Urinary bladder (tissue), 4 donors: ENCODE results near the gene FAM32A. TPM values are rescaled to one million over a fixed set of nuclear protein-coding genes. Genes with fewer than 3 reads are reported as not detected.

Experiments
- DNase-seq: peaks from one replicate; pipeline ENCODE4 v3.0.0-alpha.2; 2015; ENCODE audit errors: extremely low spot score
- H3K27ac ChIP-seq: one replicate; pipeline ENCODE4 v1.5.1; 2013; ENCODE audit warnings: low read depth, mild to moderate bottlenecking, moderate library complexity
- H3K36me3 ChIP-seq: one replicate; pipeline ENCODE4 v1.6.1; 2013; ENCODE audit warnings: mild to moderate bottlenecking, moderate library complexity; ENCODE audit not compliant: insufficient read depth
- H3K4me1 ChIP-seq: one replicate; pipeline ENCODE4 v1.6.1; 2013; ENCODE audit warnings: mild to moderate bottlenecking, moderate library complexity; ENCODE audit not compliant: insufficient read depth
- H3K4me3 ChIP-seq: one replicate; pipeline ENCODE4 v1.5.1; 2013; ENCODE audit warnings: low read depth, low read length
- WGBS: extraction: QIAGEN DNeasy Blood & Tissue Kit; methylation state at CpG from one replicate; pipeline ENCODE4 v1.1.7; 2013; 5-methylcytosine and 5-hydroxymethylcytosine counted together
- polyA plus RNA-seq: library from polyadenylated mRNA; stranded (reverse); fragments of 200-250 nt; gene quantifications from one replicate; pipeline ENCODE4 v1.2.3, GENCODE V29; 2013
- small RNA-seq: library from RNA; depleted of rRNA; stranded (forward); fragments of <200 nt; gene quantifications from one replicate; pipeline ENCODE3, GENCODE V24; 2014
- total RNA-seq: library from RNA; depleted of rRNA; stranded (reverse); fragments of >200 nt; gene quantifications from one replicate; pipeline ENCODE4 v1.2.3, GENCODE V29; 2014
- donor health status: healthy with polysubstance abuse.
- donor health status: healthy.

FAM32A gene
- total and polyA plus RNA-seq, 2 donors, result 75.8 to 94.5 TPM

DNA sequence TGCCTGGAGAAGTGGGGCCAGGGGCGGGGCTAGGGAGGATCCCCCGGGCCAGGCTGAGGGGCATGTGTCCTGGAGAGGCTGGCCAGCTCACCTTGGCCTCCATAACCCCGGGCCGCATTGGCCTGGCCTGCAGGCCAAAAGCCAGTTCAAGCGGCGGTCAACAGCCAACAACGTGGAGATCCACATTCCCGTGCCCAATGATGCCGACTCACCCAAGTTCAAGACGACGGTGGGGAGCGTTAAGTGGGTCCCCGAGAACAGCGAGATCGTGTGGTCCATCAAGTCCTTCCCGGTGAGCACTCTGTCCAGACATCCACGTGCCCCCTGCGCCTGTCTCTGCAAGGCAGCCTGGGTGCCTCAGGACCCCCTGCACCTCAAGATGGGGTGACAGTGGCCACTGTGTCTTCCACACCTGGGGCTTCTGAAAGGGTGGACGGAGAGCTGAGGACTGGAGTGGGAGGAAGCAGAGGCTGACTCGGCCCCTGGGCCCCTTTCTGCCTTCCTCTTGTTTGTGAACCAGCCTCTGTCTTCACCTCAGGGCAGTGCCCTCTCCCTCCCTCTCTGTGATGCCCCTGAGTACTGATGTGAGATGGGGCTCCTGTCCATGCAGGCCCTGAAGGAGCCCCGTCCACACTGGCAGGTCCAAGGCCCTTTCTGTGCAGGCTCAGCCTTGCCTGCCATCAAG is 43.6 kb downstream of the FAM32A start:
- no peak overlapping the region for H3K4me3 ChIP-seq
- peaks cover 4% of the 10 kb centered on the region for H3K36me3 ChIP-seq
- no peak for DNase-seq
- no peak overlapping the region for H3K27ac ChIP-seq
- 90% methylated on average over 21 of the region's 21 CpGs for WGBS
- H3K4me1 ChIP-seq, result no peaks in the 10 kb centered on the region

- Histone ChIP-seq H3K36me3 (peaks cover 4% of the 10 kb centered on the region), H3K27ac (no peak overlapping the region), H3K4me3 (no peak overlapping the region), H3K4me1 (no peaks in the 10 kb centered on the region)
- DNase-seq, result no peak
- WGBS, result 94% methylated on average over 9 of the region's 9 CpGs
Measured at GRCh38 chr19:16229322-16229641, 44.1 kb downstream of the FAM32A start.

- no peak for DNase-seq
- whole genome bisulfite sequencing, result 94% methylated on average over 16 of the region's 16 CpGs
- Histone ChIP-seq H3K36me3 (peaks cover 3% of the 10 kb centered on the region), H3K4me1 (no peaks in the 10 kb centered on the region), H3K27ac (no peak overlapping the region), H3K4me3 (no peak overlapping the region)
Measured at GRCh38 chr19:16232127-16232526, 46.9 kb downstream of the FAM32A start.

DNA sequence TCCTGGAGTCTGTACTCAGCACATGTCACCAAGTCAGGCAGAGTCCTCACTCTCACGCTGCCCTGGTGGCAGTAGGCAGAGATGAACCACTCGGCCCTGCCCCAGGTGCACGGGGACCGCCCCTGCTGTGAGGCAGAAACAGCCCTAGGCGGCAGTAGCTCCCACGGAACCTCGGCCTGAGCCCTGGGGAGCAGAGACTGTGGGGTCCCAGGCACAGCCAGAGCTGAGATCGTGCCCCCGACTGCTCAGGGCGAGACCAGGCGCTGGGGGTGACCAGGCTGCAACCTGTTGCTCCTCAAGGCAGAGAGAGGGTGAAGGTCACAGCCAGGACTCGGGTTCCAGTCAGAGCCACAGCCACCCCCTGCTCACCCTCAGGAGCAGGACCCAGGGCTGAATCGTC is 47.4 kb downstream of the FAM32A start:
- Histone ChIP-seq H3K36me3 (no peaks in the 10 kb centered on the region), H3K27ac (no peak overlapping the region), H3K4me1 (no peaks in the 10 kb centered on the region), H3K4me3 (no peak overlapping the region)
- WGBS, result 89% methylated on average over 13 of the region's 13 CpGs
- DNase-seq, result no peak

DNA sequence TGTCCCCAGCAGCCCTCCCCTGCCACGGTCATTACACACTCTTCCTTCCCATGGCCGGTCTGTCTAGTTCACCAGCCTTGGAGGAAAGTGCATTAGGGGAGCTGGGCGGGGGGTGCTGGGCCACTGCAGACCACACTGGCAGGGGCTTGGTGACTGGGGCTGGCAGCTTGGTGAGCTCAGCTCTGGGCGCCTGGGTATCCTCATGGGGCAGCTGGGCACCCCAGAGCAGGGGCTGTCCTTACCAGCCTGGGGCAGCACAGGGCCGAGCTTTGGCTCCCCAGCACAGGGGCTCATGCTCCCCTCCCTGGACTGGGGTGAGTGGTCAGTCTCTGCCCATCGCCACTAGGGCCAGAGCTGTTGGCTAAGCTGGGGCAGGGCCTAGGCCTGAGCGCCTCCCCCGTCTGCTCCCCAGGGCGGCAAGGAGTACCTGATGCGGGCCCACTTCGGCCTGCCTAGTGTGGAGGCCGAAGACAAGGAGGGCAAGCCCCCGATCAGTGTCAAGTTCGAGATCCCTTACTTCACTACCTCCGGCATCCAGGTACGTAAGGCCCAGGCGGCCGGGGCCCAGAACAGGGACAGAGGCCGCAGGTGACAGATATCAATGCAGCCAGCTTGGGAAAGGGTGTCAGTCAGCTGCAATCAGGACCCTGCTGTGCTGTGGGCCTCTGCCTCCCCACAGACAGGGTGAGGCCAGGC is 48.0 kb downstream of the FAM32A start:
- Histone ChIP-seq H3K4me3 (no peak overlapping the region), H3K36me3 (no peaks in the 10 kb centered on the region), H3K27ac (no peak overlapping the region), H3K4me1 (no peaks in the 10 kb centered on the region)
- WGBS, result 94% methylated on average over 19 of the region's 19 CpGs
- DNase-seq, result no peak

- no peaks in the 10 kb centered on the region for H3K4me1 ChIP-seq
- no peak overlapping the region for H3K27ac ChIP-seq
- DNase-seq, result no peak
- H3K36me3 ChIP-seq, result no peaks in the 10 kb centered on the region
- H3K4me3 ChIP-seq, result no peak overlapping the region
- 87% methylated on average over 19 of the region's 19 CpGs for WGBS
Measured at GRCh38 chr19:16233836-16234551, 48.8 kb downstream of the FAM32A start.

GRCh38 chr19:16234552-16235445 is 49.6 kb downstream of the FAM32A start:
- Histone ChIP-seq H3K4me3 (no peak overlapping the region), H3K27ac (no peak overlapping the region), H3K4me1 (no peaks in the 10 kb centered on the region), H3K36me3 (no peaks in the 10 kb centered on the region)
- 92% methylated on average over 41 of the region's 41 CpGs for WGBS
- no peak for DNase-seq

DNA sequence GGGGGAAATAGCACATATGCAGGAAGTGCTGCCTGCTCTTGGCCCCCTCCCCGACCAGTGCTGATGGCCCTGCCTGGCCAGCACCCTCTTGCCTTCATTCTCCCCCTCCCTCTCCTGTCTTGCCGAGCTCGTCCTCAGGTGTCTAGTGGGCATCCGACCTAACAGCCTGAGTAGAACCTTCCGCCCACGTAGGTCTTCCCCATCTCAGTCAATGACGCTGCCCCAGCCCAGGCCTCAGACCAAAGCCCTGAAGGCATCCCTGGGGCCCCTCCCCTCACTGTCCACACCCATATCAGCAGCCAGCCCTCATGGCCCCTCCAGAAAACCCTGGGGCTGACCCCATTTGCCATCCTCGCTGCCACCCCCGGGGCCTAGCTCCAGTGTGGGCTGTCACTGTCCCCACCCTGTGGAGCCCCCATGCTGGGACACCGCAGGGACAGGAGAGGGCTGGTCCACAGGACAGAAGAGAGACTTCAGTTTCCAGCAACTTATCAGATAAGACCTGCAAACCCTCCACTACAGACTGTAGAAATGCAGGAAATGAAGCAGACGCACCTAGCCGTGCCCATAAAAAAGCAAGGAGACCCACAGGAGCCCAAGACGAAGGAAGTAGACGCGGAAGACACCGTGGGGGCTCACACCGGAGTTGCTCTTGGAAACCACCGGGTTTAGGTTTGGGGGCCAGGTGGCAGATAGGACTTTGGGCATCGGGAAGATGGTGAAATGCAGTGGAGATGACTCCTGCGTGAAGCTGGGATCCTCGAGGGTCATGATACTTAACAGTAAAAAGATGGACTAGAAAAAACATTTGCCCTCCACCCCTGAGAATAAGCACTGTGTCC is 50.8 kb downstream of the FAM32A start:
- WGBS, result 92% methylated on average over 21 of the region's 21 CpGs

More for the DNA sequence above, 50.8 kb downstream of the FAM32A start:
- H3K36me3 ChIP-seq, result no peaks in the 10 kb centered on the region
- no peak for DNase-seq
- no peak overlapping the region for H3K4me3 ChIP-seq
- H3K4me1 ChIP-seq, result no peaks in the 10 kb centered on the region
- no peak overlapping the region for H3K27ac ChIP-seq

Small RNAs within 50 kb of the gene (small RNA-seq; reads per million reads assigned to genes)
- not detected for gene RF00017

Other genes starting within 250 kb of the FAM32A start
- not detected for gene OR10H4, start 236.4 kb upstream of the FAM32A start, total RNA-seq
- not detected for gene OR10H4, start 236.4 kb upstream of the FAM32A start, polyA plus RNA-seq
- 438 TPM for gene TPM4, start 108.9 kb upstream of the FAM32A start, total RNA-seq
- 424 TPM for gene TPM4, start 108.9 kb upstream of the FAM32A start, polyA plus RNA-seq
- 69.5 TPM for gene RAB8A, start 73.5 kb upstream of the FAM32A start, total RNA-seq
- 43.6 TPM for gene RAB8A, start 73.5 kb upstream of the FAM32A start, polyA plus RNA-seq
- gene HSH2D, start 41.7 kb upstream of the FAM32A start, total RNA-seq, result 2.4 TPM
- 1.9 TPM for gene HSH2D, start 41.7 kb upstream of the FAM32A start, polyA plus RNA-seq
- not detected for gene CIB3, start 11.9 kb upstream of the FAM32A start, total RNA-seq
- gene CIB3, start 11.9 kb upstream of the FAM32A start, polyA plus RNA-seq, result not detected
- gene AP1M1, start 12.5 kb downstream of the FAM32A start, total RNA-seq, result 30.6 TPM
- 72.9 TPM for gene AP1M1, start 12.5 kb downstream of the FAM32A start, polyA plus RNA-seq
- gene KLF2, start 139.4 kb downstream of the FAM32A start, total RNA-seq, result 14.2 TPM
- gene KLF2, start 139.4 kb downstream of the FAM32A start, polyA plus RNA-seq, result 155 TPM